ENCODE results near the gene MTPN.

MTPN gene

GRCh38 chr7:135884495-135885232, 92.5 kb downstream of the MTPN start:
- DNase-seq = no peak

GRCh38 chr7:135879233-135879632, 97.9 kb downstream of the MTPN start:
- no peak for DNase-seq

- no peak for DNase-seq
These were observed 98.9 kb downstream of the MTPN start for GRCh38 chr7:135878284-135878683.

DNA sequence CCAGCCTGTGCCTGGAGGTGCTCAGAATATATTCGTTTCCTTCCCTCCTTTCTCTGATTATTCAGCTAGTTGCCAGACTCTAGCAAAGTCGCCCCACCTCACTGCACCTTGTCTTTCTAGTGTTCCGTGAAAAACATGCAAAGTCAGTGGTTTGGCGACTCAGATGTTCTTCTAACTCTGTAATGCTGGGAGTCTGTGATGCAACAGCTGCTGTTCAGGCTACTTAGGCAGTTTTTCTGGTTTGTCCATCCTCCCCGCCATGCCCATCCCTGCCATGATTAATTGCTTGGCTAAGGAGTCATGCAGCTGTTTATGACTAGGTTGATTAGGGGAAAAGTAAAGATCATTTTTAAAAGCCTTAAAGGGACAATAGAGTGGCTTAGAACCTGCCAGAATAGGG, 99.4 kb downstream of the MTPN start:
- no peak for DNase-seq
